ENCODE results near the gene NOX3.
"Not testable (repeated sequence)": the region's sequence is repeated elsewhere in the genome, so short reads cannot be mapped to it uniquely, and the experiment has no call there.

Gene NOX3, protein sequence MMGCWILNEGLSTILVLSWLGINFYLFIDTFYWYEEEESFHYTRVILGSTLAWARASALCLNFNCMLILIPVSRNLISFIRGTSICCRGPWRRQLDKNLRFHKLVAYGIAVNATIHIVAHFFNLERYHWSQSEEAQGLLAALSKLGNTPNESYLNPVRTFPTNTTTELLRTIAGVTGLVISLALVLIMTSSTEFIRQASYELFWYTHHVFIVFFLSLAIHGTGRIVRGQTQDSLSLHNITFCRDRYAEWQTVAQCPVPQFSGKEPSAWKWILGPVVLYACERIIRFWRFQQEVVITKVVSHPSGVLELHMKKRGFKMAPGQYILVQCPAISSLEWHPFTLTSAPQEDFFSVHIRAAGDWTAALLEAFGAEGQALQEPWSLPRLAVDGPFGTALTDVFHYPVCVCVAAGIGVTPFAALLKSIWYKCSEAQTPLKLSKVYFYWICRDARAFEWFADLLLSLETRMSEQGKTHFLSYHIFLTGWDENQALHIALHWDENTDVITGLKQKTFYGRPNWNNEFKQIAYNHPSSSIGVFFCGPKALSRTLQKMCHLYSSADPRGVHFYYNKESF

DNA sequence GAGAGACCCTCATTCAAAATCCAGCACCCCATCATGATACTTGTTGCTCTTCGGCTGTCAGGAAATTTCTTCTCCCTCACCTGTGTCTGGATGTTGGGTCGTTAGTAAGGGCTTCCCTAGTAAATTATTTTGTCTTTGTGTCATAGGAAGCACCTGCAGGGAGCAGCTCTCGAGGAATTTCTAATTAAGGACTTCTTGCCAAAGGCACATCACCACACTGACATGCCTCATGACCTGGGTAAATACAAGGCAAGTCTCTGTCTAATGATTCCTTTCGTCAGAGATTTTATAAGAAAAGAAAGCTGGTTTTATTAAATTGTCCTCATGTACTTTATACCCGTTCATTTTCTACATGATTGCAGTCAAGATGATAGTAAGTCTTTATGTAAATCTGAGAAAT is at the start of gene NOX3:
Gene NOX3, minus strand, starts transcription at position 74 of the 400 bp plus-strand sequence. Its CDS starts 39 bp downstream, at position 35.
- DNase-seq (ENCODE audit: low spot score) = no peak

DNA sequence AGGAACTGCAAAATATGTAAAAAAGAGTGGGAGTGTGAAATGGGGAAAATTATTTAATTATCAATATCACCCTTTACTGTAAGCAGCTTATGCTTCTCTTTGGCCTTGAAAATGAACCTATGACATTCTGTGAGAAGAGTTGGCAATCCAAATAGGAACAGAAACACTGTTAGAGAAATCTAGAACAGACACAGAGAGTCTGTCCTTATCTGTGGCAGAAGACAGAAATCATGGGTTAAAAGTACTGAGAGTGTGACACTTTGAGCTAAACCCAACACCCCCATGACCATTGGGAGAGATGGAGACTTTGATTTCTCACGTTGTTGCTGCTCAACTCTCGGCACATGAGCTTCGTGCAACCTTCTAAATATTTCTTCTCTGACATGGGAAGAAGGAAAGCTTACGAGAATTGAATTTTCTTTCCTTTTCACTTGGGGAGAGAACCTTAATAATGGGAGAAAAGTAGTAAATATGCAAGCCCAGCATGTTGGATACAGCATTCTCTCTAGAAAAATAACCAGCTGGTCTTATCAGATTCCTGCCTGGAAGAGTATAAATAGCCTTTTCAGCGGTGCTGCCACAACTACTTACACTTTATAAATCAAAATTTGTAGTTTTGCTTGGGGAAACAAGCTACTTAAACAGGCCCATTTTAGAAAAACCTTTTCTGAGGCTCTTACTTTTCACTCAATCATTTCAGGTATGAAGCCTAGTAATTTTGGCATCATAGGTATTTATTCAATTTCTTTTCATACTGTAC is 49.4 kb upstream of the NOX3 start:
- no peak for DNase-seq (ENCODE audit: low spot score)

DNA sequence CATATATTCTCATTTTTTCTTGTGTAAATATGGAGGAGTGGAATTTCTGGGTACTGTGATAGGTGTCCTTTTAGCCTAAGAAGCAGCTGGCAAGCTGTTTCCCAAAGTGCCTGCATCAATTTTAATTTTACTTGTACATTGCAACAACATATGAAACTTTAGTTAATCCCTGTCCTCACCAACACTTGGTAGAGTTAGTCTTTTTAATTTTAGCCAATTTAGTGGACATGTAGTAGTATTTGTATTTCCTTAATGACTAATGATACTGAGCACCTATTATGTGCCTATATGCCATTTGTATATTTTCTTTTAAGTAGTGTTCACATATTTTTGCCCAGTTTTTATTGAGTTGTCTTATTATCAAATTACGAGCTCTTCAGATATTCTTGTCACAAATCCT is 46.8 kb upstream of the NOX3 start:
- no peak for DNase-seq (ENCODE audit: low spot score)

DNA sequence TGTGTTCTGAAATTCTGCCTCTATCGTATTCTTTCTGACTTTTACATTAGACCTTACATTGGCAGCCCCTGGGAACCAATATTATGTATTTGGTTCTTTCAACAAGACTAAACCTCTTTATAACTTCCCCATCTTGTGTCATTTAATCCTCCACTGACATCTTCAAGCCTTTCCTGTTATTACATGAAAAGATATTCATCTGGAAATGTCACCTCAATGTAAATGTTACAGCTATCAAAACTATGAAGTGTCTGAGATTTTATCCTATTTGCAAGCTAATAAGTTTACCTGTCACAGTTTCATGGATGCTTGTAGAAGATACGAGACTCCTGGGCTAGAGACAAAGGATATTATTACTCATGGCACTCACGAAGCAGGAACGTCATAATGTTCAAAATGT is 43.9 kb upstream of the NOX3 start:
- DNase-seq (ENCODE audit: low spot score) = no peak

DNA sequence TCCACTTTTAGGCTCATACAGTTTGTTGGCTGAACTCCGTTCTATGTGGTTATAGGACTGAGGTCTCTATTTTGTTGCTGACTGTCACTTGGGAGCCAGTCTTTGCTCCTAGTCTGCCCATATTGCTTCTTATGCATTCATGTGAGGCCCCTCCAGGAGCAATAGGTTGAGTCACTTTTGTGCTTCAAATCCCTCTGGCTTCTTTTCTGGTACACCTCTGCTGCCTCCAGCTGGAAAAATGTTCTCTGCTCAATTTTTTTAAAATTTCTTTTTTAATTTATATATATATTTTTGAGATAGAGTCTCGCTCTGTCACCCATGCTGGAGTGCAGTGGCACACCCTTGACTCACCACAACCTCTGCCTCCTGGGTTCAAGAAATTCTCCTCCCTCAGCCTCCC is 42.7 kb upstream of the NOX3 start:
- no peak for DNase-seq (ENCODE audit: low spot score)

DNA sequence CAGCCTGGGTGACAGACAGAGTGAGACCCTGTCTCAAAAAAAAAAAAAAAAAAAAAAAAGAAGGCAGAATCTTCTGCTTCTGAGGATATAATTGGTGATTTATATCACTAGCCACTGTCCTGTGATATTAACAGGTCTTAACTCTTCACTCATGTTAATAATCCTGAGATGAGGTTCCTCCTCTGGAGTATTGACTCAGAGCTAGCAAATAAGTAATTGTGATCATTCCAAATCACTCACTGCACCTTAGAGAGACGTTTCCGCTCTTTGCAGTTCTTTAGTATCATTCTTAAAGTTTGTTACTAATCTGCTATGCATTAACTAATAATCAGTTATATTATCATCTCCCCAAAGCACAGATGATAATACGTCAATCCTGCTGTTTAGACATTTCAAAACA is 41.6 kb upstream of the NOX3 start:
- DNase-seq (ENCODE audit: low spot score) = no peak

DNA sequence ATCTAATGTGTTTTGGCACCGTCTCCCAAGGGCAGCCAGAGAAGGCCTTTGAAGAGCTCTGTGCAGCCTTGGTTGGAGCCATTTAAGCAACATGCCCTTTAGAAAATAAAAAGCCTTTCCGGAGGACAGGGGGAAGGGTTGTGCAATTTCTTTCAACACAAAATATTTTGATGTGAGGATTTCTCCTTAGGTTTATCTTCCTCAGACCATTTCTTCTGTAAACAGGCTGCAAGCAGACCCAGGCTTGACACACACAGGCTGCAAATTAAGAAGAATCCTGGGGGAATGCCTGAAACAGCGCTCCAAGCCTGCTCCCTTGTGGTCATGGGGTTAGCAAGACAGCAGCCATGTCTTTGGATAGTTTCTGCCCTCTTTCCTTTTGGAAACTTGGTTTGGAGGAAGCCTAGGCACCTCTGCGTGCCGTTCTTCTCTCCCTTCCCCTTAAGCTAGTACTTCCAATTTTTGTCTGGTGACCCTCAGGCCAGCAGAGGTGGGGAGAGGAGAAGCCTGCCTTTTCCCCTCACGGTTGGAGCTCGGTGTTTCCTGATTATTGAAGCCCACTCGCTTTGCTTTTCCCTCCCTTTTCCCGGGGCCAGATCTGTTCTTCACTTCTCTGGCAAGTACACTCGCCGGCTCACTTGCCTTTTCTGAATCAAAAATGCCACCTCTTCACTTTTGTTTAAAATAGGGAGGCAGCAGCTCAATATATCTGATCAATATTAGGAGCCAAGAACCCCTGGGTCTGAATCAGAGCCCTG is 39.6 kb upstream of the NOX3 start:
- peak; percentile 9 for DNase-seq (ENCODE audit: low spot score)

DNA sequence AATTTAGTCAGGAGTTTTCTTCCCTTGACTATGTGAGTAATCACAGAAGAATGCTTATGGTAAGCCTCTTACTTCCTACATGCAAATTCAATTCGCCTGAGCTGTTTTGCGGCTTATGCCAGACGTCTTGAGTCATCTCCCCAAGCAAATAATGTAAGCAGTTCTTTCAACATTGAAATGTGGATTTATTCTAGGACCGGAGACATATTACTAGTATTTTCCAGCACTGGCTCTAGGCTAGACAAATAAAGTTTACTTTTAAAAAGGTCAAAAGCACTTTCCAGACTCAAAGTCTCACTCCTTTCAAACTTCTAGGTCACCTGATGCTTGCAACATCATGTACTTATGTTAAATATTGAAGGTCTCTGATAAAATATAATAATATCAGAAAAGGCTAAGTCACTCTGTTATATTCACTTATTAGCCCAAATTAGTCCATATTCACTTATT is 38.1 kb upstream of the NOX3 start:
- peak; percentile 99 for DNase-seq (ENCODE audit: low spot score)

DNA sequence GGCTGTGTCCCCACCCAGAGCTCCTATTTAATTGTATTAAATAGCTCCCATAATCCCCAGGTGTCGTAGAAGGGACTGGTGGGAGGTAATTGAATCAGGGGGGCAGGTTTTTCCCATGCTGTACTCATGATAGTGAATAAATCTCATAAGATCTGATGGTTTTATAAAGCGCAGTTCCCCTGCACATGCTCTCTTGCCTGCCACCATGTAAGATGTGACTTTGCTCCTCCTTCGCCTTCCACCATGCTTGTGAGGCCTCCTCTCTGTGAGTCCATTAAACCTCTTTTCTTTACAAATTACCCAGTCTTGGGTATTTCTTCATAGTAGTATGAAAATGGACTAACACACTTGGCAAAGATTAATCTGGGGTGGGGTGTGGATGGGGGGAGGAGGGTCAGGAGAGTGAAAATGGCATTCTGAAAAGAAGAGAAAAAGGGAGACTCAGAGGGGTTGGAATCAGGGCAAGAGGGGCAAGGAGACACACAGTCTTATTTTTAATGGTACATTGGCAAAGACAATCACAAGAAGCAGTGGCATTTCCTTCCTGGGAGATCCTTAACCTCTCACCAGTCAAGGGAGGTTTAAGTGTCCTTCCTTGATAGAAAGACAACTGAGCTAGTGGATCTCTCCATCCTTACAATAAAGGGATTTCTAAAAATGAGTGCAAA is 37.5 kb upstream of the NOX3 start:
- no peak for DNase-seq (ENCODE audit: low spot score)

DNA sequence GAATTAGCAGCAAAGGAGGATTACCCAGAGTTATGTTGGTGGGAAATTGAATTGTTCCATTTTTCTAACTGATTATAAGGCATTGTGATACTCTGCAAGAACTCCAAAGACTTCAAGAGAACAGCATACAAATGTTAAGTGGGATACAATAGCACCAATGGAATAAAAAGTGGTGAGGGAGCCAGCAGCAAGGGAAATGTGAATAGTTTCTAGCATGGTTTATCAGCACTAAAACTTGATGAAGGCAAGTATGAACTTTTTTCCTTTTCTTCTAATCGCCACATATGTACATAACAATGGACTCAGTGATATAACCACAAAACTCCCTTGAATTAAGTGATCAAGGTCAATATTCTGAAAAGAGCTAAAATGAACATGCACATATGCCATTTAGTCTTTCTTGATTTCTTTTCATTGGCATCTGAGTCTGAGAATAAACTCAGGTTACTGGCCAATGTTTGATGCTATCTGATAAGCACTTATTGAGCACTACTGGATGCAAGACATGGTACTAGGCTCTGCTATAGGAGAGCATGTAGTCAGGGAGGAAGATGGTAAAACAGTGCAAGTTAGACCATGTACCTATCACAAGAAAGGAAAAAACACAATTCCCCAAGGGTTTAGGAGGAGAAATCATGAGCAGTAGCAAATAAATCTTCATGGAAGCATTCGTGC is 36.6 kb upstream of the NOX3 start:
- no peak for DNase-seq (ENCODE audit: low spot score)

DNA sequence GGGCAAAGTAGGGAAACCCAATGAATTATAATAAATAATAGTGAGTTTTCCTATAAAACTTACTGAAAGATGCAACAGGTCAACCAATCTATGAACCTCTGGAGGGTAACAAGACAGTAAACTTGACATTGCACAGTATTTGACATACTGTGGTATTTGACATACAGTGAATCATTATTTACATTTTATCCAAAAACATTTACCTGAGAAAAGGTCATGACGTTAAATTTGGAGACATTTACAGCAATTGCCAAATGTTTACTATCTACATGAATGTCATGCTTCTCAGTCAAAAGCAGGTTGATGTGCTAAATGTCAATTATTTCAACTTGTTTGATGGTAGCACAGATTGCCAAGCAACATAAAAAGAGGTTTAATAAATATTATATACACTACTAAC is 35.8 kb upstream of the NOX3 start:
- DNase-seq (ENCODE audit: low spot score) = no peak

DNA sequence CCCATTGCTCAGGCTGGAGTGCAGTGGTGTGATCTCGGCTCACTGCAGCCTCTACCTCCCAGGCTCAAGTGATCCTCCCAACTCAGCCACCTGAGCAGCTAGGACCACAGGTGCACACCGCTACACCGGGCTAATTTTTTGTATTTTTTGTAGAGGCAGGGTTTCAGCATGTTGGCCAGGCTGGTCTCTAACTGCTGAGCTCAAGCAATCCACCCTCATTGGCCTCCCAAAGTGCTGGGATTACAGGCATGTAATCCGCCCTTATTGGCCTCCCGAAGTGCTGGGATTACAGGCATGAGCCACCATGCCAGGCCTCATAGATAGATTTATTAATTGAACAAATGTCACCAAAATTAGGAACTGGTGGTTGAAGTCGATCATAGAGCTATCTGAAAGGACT is 32.6 kb upstream of the NOX3 start:
- not testable (repeated sequence) for DNase-seq (ENCODE audit: low spot score)

DNA sequence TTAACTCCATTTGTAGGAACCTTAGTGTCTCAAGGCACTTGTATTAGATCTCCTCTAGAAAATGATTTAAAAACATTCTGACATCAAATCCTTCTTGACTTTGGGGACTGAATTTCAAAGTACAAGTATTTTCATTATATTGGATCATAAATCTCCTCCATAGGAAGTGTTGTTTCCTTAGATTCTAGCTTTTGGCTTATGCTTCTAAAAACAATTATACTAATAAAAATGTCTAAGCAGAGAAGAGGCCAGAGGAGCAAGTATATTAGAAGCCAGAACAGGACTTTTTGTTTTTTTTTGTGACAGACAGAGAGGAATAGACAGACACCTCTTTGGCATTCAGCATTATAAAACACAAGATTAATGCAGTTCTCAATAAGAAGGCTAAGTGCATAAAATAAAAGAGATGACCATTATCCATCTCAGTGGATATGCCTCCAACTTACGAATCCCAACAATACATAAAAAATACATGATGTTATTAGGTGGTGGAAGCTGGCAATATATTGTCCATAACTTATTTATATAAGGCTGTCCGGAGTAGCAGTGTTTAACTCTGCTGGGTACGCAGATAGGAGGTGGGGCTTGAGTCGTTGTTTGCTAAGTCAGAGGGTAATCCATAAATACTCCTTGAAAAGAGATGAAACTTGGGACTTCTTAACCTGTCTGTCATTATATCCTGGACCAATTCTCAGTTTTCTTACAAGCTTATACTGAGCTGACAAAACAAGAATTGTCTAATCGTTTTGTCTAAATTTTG is 31.9 kb upstream of the NOX3 start:
- DNase-seq (ENCODE audit: low spot score) = no peak

DNA sequence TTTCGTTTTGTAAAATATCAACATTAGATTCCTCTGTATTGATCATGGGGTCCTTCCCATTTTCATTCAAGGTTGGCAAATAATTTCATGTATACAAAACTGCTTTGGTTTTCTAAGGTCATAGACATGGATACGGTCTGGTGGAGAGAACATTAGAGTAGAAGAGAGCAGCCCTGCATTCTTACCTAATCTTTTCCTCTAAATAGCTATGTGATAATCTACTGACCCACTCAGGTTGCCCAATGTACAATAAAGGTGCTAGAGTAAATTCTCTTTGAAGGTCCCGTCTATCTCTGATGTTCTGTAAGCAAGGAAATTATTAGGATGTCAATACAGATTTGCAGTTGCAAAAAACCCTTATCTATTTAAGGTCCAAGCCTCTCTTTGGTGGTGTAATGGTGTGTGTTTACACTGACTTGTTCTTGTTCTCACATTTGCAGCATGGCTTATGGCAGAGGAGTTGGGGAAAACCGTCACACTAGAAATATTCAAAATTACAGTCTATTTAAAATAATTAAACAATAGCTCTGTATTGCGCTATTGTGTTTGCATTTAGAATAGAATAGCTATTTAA is 31.2 kb upstream of the NOX3 start:
- DNase-seq (ENCODE audit: low spot score) = no peak

DNA sequence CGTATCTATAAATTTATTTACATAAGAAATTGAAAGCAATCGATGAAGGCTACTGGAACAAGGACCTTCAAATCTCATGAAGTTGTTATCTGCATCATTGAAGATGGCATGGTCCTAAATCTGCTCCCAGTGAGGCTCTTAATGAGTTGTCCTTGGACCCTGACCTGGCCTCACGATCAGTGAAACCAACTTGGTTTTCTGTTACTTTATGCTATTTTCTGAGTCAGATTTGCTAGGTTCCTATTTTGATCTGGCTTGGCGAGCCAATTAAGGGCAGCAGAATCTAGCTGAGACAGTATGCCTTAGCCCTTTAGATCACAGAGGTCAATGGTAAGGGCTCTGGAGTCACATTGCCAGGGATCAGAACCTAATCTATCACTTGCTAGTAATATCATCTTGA is 30.1 kb upstream of the NOX3 start:
- no peak for DNase-seq (ENCODE audit: low spot score)

DNA sequence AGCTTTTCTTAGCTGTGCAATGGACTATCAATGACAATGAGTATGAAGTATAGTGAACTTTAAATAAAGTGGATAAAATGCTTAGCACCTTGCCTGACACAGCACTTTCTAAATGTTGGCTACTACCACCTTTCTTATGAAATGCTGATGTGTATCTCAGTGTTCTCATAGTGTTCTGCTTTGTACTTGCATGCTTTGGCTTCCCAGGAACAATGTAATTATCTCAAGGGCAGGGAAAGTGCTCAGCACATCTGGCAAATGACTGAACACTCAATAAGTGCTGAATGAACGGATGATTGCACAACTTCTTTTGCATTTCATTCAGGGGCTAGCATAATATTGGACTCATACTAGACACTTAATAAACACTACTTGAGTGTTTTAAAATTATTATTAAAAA is 28.2 kb upstream of the NOX3 start:
- no peak for DNase-seq (ENCODE audit: low spot score)

DNA sequence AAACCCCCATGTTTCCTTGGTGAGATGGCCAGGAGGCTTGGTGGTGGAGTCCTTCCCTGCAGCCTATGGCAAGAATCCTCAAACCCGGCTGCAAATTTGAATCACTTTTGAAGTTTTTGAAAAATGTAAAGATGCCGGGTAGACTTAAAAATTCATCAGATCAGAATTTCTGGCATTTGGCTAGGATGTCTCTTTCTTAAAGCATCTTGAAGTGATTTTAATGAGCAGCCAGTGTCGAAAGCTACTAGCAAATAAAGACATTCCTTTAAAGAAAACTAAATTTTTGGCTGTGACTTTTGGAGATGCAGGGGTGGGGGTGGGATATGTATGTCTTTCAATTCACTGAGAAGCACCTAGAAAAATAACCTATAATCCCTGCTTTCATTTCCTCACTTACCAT is 25.6 kb upstream of the NOX3 start:
- no peak for DNase-seq (ENCODE audit: low spot score)

DNA sequence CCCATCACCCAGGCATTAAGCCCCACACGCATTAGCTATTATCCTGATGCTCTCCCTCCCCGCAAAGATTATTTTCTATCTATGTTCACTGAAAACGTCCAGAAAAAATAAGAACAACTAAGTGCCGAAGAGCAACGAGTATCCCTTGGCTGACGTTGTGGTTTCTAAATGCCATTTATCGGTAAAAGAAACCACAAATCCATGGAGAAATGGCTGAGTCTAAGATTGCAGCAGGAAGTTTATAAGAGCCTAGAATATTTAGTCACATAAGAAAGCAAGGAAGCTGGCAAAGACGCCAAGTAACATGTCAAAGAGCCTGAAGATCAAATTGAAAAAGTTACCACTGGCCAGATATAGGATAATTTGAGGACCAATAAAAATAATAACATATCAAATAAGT is 18.1 kb upstream of the NOX3 start:
- no peak for DNase-seq (ENCODE audit: low spot score)

DNA sequence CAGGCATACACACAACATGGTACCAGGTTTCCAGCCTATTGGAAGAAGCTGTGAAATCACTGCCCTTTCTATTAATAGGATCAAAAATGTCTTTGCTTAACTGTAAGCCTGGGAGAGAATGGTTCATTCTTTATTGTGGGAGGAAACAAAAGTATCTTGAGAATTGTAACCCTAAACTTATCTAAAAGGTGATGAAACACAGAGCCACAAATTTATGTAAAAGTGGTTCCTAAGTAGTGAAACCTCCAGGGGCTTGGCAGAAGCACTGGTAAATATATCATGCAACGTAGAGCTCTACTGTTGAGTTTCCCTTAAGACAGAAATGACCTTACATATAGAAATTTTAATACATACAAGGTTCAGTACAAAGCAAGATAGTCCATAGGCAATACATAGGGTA is 17.2 kb upstream of the NOX3 start:
- no peak for DNase-seq (ENCODE audit: low spot score)

DNA sequence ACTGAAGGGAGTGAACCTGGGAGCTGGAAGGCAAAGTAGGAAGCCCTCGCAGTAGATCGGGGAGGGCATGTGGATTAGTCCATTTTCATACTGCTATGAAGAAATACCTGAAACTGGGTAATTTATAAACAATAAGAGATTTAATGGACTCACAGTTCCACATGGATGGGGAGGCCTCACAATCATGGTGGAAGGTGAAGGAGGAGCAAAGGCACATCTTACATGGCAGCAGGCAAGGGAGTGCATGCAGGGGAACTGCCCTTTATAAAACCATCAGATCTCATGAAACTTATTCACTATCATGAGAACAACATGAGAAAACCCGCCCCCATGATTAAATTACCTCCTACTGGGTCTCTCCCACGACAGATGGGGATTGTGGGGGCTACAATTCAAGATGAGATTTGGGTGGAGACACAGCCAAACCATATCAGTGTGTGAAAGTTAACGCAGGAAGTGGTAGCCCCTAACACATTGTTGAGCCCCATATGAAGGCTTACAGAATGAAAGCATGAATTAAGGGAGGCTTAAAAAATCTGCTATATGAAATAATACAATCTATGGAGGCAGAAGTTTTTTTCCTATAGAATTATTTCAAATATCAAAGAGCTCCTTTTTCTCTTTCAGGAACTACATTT is 15.5 kb upstream of the NOX3 start:
- DNase-seq (ENCODE audit: low spot score) = not testable (repeated sequence)
